Midbrain (tissue), 1 donor: ENCODE measurements around the gene LRRC30.
"Not testable (repeated sequence)": the region's sequence is repeated elsewhere in the genome, so short reads cannot be mapped to it uniquely, and the experiment has no call there.

Experiments used
- DNase-seq: peaks from one replicate; lab custom pipeline; 2025; lab: John Stamatoyannopoulos, UW

LRRC30 gene

DNA sequence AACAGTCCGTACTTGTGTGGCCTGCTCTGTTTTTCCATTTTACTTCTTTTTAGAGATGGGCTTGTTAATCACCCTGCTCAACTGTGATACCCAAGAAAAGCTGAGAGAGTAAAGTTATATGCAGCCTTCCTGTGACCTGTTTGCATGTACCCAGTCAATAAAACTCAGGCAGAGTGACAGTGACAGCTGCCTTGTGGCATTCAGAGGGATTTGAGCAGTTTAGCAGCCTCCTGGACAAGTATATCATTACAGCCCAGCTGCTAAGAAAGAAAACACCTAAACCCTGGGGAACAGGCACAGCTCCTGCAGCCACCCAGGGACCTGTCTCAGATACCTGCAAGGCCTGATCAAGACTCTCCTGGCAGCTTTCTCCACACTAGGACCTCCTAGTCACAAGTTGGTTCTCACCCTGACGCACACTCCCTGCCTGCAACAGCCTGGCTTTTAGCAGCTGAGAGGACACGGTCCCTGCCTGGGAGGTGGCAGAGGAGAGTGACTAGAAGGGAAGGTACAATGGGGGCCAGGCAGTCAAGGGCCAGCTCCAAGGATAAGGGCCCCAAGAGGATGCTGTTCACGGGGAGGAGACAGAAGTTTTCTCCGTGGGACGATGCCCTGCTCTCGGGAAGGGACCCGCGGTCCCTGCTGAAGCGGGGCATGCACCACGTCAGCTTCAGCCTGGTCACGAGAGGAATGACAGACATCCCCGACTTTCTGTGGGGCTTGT, at the start of gene LRRC30:
LRRC30 (plus strand) TSS at position 464 of the 724 bp plus-strand sequence; CDS start at position 514, 50 bp downstream.
- no peak for DNase-seq

DNA sequence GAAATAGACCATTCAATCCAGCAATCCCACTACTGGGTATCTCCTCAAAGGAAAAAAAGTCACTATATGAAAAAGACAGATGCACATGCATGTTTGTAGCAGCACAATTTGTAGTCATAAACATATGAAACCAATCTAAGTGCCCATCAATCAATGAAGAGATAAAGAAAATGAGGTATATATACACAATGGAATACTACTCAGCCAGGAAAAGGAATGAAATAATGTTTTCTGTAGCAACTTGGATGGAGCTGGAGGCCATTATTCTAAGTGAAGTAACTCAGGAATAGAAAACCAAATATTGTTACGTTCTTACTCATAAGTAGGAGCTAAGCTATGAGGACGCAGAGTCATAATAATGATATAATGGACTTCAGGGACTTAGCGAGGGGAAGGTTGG, 45.2 kb upstream of the LRRC30 start:
- DNase-seq, result no peak

DNA sequence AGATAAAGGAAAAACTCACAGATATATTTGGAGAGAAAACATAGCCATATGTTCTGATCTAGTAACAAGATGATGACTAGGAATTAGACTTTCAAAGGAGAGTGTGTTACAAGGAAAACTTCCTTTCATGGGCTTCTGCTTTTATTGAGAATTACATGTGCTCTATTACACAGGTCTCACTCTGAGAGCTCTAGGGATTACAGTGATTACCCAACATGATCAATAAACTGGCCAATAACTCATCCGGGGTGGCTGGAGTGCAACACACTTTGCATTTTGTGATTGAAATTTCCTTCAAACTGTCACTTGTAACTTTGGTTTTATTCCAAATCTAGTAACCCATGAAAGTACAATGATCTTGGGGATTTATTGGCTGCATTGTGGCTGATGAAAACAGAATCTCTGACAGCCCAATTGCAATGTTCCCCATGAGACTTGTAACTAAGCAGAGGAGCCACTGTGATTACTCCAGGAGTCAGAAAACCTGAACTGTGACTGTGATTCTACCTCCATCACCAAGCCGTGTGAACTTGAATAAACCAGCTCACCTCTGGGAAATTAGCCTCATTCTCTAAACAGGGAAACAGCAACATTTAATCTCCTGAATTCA, 40.2 kb upstream of the LRRC30 start:
- DNase-seq, result no peak

DNA sequence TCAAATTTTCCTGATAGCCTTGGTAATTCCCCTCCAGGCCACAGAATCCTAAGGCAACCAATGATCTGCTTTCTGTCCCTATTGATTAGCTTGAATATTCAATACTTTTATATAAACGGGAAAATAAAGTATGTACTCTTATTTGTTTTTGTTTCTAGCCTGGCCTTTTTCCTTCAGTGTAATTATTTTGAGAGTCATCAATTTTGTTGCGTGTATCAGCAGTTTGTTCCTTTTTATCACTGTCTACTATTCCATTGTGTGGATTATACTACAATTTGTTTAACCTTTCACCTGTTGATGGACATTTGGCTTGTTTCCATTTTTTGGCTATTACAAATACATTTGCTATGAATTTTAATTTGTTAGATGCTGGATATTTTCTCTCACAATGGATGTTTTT, 39.2 kb upstream of the LRRC30 start:
- DNase-seq, result no peak

DNA sequence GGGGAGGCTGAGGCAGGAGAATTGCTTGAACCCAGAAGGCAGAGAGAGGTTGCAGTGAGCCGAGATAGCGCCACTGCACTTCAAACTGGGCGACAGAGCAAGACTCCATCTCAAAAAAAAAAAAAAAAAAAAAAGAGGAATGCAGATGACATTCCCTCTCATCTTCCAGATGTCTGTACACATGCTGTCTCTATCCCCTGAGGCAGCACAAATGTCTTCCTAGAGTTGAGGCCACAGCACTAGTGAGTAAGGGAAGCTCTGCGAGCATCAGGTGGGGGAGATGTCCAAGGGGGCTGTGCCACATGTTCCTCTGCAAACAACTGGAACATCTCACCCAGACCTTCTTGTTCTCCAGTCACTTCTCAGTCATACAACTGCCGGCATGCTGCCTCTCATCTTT, 35.6 kb upstream of the LRRC30 start:
- no peak for DNase-seq

DNA sequence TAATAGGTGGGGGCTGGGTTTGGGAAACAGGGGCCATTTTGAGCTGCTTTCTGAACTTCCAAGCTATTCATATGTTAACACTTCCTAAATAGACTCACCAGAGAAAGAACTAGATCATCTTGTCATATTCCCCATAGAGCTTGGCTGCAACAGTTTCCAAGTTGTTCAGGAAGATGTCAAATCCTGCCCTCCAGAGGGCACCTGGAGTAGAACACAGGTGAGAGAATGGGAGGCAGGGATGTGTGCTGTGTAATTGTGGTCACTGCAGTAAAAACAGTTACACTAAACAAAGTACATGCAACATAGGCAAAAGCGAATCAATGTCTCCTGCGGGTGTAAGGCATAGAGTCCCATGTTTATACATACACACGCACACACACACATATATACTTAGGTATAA, 34.5 kb upstream of the LRRC30 start:
- no peak for DNase-seq

DNA sequence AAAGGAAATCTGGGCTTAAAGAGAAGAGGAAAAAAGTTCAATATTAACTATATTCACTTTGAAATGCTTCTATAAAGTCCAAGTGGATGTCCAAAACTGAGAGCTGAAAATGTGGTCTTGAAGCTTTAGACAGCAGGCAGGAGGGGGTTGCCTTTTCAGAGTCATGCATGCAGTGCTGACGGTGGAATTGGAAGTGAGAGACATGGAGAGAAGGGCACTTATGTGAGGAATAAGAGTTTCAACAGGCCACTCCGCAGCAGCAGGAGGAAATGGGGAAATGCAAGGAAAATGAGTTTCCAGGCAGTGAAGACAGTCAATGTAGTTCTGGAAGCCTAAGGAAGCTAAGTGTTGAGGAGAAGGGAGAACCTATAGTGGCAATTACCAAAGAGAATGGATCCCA, 33.0 kb upstream of the LRRC30 start:
- DNase-seq, result no peak

DNA sequence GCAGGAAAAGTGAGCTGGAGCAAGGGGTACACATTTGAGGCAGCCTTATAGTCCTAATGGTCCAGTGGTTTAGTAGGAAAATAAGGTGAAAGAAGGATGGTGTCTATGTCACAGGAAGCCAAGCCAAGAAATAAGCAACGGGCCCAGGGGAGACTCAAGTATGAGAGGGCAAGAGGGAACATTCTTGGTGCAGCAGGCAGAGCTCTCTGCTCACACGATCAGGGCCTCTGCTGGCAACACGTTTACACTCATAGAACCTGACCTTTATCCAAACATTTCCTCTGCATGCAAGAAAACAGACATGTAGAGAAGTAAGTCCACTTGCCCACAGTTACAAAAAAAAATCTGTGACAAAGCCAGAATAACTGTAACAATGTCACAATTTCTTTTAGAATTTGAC, 32.6 kb upstream of the LRRC30 start:
- DNase-seq, result no peak

DNA sequence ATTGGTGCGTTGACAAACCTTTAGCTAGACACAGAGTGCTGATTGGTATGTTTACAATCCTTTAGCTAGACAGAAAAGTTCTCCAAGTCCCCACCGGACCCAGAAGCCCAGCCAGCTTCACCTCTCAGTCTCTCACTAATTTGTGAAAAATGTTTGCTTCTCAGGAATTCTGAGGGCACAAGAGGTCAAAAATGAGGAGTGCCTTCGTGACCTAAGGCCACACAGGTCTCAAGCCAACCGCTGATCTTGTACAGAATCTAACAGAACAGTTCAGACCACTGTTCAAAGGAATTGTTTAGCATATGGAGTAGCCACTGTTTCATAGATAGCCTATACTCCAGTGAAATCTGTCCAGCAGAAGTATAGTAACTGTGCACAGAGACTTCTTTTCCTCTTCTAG, 29.8 kb upstream of the LRRC30 start:
- DNase-seq, result no peak

DNA sequence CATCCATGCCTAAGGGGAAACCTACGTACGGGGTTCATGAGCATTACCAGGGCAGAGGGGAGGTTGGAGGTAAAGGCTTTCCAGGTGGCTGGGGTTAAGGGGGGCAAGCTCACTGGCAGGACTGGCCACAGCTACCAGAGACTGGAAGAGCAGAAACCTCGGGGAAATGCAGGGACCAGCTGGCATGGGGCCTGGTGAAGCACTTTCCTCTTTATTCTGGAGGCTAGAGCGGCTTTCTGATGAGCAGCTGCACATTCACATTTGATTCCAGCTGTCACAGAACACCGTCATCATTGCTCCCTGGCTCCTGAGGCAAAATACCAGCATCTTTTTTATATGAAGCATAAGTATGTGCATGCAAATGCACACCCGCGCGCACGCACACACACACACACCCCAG, 28.7 kb upstream of the LRRC30 start:
- no peak for DNase-seq

DNA sequence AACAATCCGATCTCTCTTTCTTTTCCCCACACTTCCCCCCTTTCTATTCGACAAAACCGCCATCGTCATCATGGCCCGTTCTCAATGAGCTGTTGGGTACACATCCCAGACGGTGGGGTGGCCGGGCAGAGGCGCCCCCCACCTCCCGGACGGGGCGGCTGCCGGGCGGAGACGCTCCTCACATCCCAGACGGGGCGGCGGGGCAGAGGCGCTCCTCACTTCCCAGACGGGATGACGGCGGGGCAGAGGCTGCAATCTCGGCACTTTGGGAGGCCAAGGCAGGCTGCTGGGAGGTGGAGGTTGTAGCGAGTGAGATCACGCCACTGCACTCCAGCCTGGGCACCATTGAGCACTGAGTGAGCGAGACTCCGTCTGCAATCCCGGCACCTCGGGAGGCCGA, 27.3 kb upstream of the LRRC30 start:
- DNase-seq, result not testable (repeated sequence)

DNA sequence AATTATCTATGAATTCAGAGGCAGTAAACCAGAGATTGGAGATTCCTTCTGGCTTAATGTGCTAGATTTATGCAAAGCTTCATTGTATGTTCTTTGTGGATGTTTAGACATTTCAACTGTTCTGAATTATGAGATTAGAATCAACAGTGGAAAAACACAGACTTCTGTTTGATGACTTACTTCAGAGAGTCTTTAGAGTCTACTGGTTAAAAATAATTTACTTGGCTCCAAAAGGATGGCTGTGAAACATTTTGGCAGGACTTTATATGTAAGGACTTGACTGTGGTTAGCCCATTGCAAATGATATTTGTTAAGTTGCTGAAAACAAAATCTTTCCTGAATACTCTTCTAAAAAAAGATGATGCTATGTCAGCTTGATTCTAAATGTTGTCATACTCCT, 25.5 kb upstream of the LRRC30 start:
- no peak for DNase-seq

DNA sequence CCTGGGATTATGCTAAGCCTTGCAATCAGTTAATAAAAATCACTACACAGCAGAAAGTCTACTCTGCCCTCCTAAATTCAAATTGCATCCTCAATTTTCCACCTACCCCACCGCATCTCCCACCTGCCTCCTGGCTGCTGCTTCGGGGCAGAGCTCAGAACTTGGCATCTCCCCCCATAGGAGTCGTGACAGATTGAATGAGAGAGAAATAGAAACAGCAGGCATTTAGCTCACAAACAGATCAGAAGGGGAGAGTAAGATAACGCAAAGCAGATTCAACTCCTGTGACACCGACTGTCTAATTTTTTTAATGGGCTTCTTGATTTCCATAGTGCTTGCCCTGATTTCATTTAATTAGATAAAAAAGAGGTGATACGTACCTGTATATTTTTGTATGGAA, 24.7 kb upstream of the LRRC30 start:
- DNase-seq, result no peak

DNA sequence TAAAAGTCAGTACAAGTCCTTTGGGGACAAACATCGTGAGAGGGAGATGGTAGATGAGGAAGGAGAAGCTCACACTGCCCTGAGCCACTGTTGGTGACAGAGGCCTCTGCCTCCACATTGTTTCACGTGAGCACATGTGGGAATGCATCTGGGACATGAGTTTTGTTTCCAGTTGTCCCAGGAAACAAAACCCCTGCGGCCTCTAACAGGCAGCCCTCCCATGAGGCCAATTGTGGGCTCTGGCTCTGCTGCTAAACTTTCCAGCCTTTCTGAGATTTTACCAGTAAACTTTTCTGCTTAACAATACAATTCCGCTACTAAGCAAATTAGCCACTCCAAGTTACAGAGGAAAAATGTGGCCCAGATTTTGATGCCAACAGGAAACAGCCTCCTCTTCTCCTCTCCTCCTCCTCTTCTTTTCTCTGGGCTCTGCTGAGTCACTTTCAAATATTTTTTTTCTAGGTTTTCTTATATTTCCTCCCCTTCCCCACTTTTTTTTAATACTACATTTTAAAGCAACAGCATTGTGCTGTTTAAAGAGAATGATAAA, 23.4 kb upstream of the LRRC30 start:
- peak; percentile 15 for DNase-seq

DNA sequence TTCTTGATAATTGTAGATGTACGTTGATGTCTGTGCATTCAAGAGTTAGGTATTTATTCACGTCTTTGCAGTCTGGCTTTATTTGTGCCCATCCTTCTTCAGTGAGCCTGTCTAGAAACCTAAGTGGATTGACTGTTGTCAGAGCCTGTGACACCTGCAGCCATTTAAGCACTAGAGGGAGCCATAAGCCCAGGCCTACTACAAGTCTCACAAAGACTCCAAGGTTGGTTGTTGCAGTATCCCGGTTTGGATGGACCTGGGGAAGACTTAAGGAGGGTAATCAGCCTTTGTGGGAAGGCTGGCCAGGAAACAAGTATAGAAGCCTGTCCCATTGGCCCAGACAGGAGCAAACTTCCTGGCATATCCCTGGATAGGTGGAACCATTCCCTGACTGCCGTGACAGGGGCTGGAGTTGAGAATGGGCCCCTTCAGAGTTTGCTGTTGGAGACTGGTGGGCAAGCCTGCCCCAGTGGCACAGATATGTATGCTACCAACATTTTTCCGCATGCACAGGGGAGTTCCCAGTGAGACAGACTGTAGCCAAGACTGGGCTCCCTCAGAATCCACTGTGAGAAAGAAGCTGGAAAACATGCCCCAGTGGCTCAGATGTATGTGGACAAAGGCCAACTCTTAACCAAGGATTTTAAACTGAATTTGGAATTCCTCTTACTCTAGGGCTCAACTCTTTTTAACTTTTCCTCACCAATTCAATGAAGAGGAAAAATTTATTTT, 9.3 kb upstream of the LRRC30 start:
- DNase-seq, result no peak

DNA sequence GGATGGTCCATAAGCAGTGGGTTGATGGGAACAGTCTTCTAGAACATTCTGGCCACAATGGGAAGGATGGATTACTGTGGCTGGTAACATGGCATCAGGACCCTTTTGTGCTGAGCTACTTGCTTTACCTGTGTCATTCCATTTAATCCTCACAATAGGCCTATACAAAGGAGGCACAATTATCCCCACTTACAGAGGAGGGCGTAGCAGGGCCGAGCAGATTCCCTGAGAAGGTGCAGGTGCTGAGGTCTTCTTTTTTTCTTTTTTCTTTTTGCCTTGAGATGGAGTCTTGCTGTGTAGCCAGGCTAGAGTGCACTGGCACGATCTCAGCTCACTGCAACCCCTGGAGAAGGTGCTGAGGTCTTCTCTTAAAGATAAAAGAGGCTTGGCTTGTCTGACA, 6.7 kb upstream of the LRRC30 start:
- DNase-seq, result no peak

DNA sequence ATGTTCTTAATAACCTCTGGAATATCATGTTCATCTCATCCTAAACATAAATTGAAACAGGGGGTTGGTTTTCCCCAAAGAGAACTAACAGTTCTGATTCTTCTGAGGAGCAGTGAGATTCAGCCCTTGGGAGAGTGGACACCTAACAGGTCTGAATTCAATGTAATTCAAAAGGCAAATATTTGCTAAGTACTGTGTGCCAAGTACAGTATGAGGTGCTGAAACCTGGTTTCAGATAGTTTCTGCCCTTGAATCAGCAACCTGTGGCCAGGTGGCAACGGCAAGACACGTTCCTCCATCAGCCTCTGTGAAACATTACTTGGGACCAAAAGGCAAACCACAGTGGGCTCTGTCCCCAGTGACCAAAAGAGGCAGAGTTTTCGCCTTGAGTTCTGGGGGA, 1.3 kb downstream of the LRRC30 start:
- DNase-seq, result no peak

DNA sequence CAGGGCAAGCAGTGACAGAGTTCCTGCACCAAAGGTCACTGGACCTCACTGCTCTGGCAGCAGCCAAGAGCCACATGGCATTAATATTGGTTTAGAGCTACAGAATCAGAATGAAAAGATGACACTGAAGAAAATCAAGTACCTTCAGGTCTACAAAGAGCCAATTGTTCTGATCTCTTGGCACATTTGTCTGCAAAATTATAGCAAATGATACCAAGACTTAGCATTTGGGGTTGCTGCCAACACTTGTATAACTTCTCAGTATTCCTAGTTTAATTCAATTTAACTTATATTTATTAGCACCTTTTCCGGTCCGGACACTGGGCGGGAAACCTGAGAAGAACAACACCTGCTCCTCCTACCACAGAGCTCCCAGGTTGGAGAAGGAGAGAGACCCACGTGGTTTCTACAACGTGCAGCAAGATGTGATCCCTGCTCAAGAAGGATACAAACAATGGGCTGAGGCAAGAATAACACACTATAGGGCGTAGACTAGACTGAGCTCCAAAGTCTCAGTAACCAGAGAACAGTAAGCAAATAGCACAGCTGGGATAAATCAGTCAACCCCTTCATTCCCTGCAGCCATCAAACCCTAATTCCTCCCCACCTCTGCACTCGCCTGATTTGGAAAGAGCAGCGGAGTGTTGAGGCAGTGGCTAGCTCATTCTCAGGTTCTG, 2.4 kb downstream of the LRRC30 start:
- DNase-seq, result no peak

DNA sequence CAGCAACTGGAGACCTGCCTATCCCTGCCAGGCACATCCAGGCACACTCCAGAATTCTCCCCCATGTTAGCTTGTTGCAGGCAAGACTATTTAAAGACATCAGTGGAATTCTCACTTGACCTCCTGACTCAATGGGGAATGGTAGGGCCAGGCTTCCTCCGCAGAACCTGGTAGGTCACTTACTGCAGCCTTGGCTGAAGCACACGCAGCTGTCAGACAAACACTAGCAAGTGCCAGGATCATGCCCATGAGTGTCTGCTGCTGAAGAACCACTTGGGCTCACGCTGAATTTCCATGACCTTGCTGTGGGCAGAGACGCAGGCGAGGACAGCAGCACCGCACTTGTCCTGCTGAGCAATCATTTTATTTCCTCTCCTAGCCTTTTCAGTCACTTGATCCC, 3.2 kb downstream of the LRRC30 start:
- DNase-seq, result no peak

DNA sequence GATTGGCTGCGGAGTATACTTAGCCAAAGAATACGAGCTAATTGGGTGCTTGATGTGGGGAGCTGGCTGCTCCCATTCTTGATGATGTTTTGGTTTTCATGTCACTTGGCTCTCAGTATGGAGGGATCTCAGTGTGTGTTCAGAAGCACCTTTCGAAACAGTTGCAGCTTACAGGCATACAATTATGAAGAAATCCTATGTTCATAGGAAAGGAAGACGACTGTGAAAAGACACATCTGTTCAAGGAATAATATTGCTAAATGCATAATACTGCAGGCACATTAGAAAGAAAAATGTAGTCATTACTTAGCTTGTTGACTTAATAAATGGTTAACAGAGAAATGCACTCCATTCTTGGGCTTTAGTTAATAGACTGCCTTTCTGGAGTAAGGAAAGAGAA, 4.1 kb downstream of the LRRC30 start:
- no peak for DNase-seq

DNA sequence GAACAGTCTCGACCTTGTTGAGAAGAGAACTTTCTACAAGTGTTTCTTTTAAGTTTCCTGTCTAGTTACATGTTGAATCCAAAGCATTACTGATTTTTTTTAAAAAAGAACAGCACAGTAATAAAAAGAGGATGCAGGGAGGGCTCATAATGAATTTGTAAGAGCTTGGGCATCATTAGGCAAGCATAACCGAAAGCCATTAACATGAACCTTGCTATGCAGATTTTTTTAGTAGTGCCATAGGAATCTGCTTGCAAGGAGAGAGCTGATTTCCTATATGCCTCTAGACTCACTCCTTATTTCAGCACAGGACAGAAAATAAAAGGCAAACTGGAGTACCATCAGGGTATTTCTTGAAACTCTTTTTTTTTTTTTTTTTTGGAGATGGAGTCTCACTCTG, 5.2 kb downstream of the LRRC30 start:
- no peak for DNase-seq

DNA sequence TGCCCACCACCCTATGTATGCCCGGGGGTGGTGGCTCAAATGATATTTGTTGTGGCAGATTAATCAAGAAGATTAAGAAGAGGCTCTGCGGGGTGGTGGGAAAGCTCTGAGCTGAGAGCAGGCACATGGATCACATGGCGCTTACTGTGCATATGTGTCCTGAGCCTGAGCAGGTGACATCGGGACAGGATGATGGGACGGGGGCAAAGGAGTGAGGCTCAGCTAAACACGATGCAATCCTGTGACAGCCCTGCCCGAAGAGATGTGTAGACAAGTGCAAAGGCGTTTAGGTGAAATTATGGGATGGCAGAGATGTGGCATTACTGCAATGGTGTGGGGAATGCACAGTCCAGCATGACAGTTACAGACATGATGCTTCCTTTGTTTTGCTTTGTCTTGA, 6.0 kb downstream of the LRRC30 start:
- no peak for DNase-seq
